IMR-90 (cell line): Measurements from ENCODE around the gene PRKAR1B. TPM values are rescaled to one million over a fixed set of nuclear protein-coding genes. Genes with fewer than 3 reads are reported as not detected.
A peak's percentile ranks its signal among the peaks of the same experiment; 100 is the strongest.

Experiments
- ATAC-seq: fragments of 200-7000 bp; cut with Tn5 transposase; 2 replicates; pipeline ENCODE4 v1.9.1; 2020; ENCODE audit warnings: low read depth, mild to moderate bottlenecking, moderate library complexity
- BruUV-seq: library from RNA; stranded (reverse); fragments of 400-500 nt; replicated peaks from 2 replicates; lab custom pipeline; 2021; lab: Mats Ljungman, UMichigan
- CTCF ChIA-PET: fragments of 300-600 bp; formaldehyde crosslinking; extraction: SDS; loops from one replicate; lab custom pipeline; 2021; ENCODE audit warnings: antibody characterized with exemption; lab: Yijun Ruan, JAX
- POLR2A ChIA-PET: fragments of 300-600 bp; sonication (Branson Sonifier 250); formaldehyde crosslinking; loops from one replicate; lab custom pipeline; 2022; ENCODE audit warnings: antibody characterized with exemption; ENCODE audit not compliant: unreplicated experiment; lab: Charles Lee
- DNase-seq: peaks from one replicate; pipeline ENCODE4 v3.0.0; 2013
- H2AFZ ChIP-seq: replicated peaks from 2 replicates; pipeline ENCODE3; 2013; ENCODE audit warnings: low read length, mild to moderate bottlenecking; ENCODE audit not compliant: poor library complexity
- H2AK5ac ChIP-seq: 2 replicates; pipeline ENCODE4 v1.6.1; 2013; ENCODE audit warnings: low read depth, low read length, inconsistent platforms
- H2AK9ac ChIP-seq: replicated peaks from 2 replicates; pipeline ENCODE3; 2013; ENCODE audit warnings: mild to moderate bottlenecking, low read depth, low read length, moderate library complexity; ENCODE audit not compliant: poor library complexity
- H2BK120ac ChIP-seq: 2 replicates; pipeline ENCODE4 v1.6.1; 2013; ENCODE audit warnings: low read depth, low read length, inconsistent platforms
- H2BK15ac ChIP-seq: 3 replicates; pipeline ENCODE4 v1.6.1; 2013; ENCODE audit warnings: low read depth, low read length, inconsistent platforms
- H2BK20ac ChIP-seq: 2 replicates; pipeline ENCODE4 v1.6.1; 2013; ENCODE audit warnings: low read depth, mild to moderate bottlenecking, inconsistent platforms, low read length, moderate library complexity
- H2BK5ac ChIP-seq: 2 replicates; pipeline ENCODE4 v1.6.1; 2013; ENCODE audit warnings: mild to moderate bottlenecking, low read depth, low read length, inconsistent platforms; ENCODE audit not compliant: poor library complexity, severe bottlenecking
- H3K14ac ChIP-seq: replicated peaks from 2 replicates; pipeline ENCODE4 v1.6.1; 2013; ENCODE audit warnings: low read depth, low read length, inconsistent platforms
- H3K18ac ChIP-seq: 2 replicates; pipeline ENCODE4 v1.6.1; 2013; ENCODE audit warnings: low read depth, low read length, control low read depth
- H3K23ac ChIP-seq: 2 replicates; pipeline ENCODE4 v1.6.1; 2013; ENCODE audit warnings: low read depth, low read length, inconsistent platforms
- H3K27ac ChIP-seq: 2 replicates; pipeline ENCODE4 v1.5.1; 2013; ENCODE audit warnings: mild to moderate bottlenecking, control low read depth, low read length; ENCODE audit not compliant: insufficient read depth
- H3K27me3 ChIP-seq: 2 replicates; pipeline ENCODE4 v1.6.1; 2013; ENCODE audit warnings: low read length; ENCODE audit not compliant: control insufficient read depth, insufficient read depth
- H3K36me3 ChIP-seq: 2 replicates; pipeline ENCODE4 v1.6.1; 2013; ENCODE audit warnings: low read length, mixed read lengths; ENCODE audit not compliant: control insufficient read depth, insufficient read depth
- H3K4ac ChIP-seq: 2 replicates; pipeline ENCODE4 v1.6.1; 2013; ENCODE audit warnings: low read depth, low read length, inconsistent platforms
- H3K4me1 ChIP-seq: 2 replicates; pipeline ENCODE4 v1.6.1; 2013; ENCODE audit warnings: low read length, mixed read lengths; ENCODE audit not compliant: control insufficient read depth, insufficient read depth
- H3K4me2 ChIP-seq: 2 replicates; pipeline ENCODE4 v1.6.1; 2013; ENCODE audit warnings: low read depth, mild to moderate bottlenecking, control low read depth, low read length, moderate library complexity
- H3K4me3 ChIP-seq: 2 replicates; pipeline ENCODE4 v1.5.1; 2013; ENCODE audit warnings: low read depth, mild to moderate bottlenecking, control low read depth, low read length, moderate library complexity; ENCODE audit not compliant: insufficient read depth
- H3K56ac ChIP-seq: 2 replicates; pipeline ENCODE4 v1.6.1; 2013; ENCODE audit warnings: low read length, inconsistent platforms; ENCODE audit not compliant: insufficient read depth; ENCODE audit errors: extremely low read depth
- H3K79me1 ChIP-seq, 2 experiments: 2 replicates each; pipeline ENCODE4 v1.6.1; 2013; ENCODE audit warnings: low read length in 2 of 2, inconsistent platforms in 1 of 2, low read depth in 1 of 2
- H3K9ac ChIP-seq: 2 replicates; pipeline ENCODE4 v1.6.1; 2013; ENCODE audit warnings: low read depth, low read length, control low read depth
- H3K9me1 ChIP-seq: 2 replicates; pipeline ENCODE4 v1.6.1; 2013; ENCODE audit warnings: low read length, inconsistent platforms; ENCODE audit not compliant: insufficient read depth
- H3K9me3 ChIP-seq: 2 replicates; pipeline ENCODE4 v1.6.1; 2013; ENCODE audit warnings: low read length; ENCODE audit not compliant: control insufficient read depth, insufficient read depth
- H4K20me1 ChIP-seq: 2 replicates; pipeline ENCODE4 v1.6.1; 2013; ENCODE audit warnings: low read length, inconsistent platforms; ENCODE audit not compliant: insufficient read depth
- H4K5ac ChIP-seq: 2 replicates; pipeline ENCODE4 v1.6.1; 2013; ENCODE audit warnings: mild to moderate bottlenecking, low read depth, low read length, control low read depth
- H4K8ac ChIP-seq, 2 experiments: 2 replicates each; pipeline ENCODE4 v1.6.1; 2013; ENCODE audit warnings: low read depth in 2 of 2, low read length in 2 of 2, control low read depth in 1 of 2, inconsistent platforms in 1 of 2
- H4K91ac ChIP-seq: 2 replicates; pipeline ENCODE4 v1.6.1; 2013; ENCODE audit warnings: low read depth, low read length, inconsistent platforms; ENCODE audit not compliant: insufficient read depth
- BHLHE40 ChIP-seq: fragments of 150-350 bp; IDR thresholded peaks from 2 replicates; pipeline ENCODE4 v1.6.1; 2016; ENCODE audit warnings: mild to moderate bottlenecking, low read depth, low read length
- CTCF ChIP-seq: conservative IDR thresholded peaks from 2 replicates; pipeline ENCODE4 v1.5.1; 2012; ENCODE audit warnings: mild to moderate bottlenecking, low read depth, low read length, improper control_type of control experiment
- ELK1 ChIP-seq: fragments of 150-350 bp; IDR thresholded peaks from 2 replicates; pipeline ENCODE4 v1.6.1; 2016; ENCODE audit warnings: low read depth, mild to moderate bottlenecking, low read length, moderate library complexity, borderline replicate concordance
- MAFK ChIP-seq: IDR thresholded peaks from 2 replicates; pipeline ENCODE4 v1.6.1; 2012; ENCODE audit warnings: low read depth, low read length, improper control_type of control experiment
- MAZ ChIP-seq: IDR thresholded peaks from 2 replicates; pipeline ENCODE4 v1.6.1; 2012; ENCODE audit warnings: low read depth, mild to moderate bottlenecking, low read length, improper control_type of control experiment, moderate library complexity, borderline replicate concordance
- NFE2L2 ChIP-seq: fragments of 150-350 bp; IDR thresholded peaks from 2 replicates; pipeline ENCODE4 v1.6.1; 2016; ENCODE audit warnings: low read depth, mild to moderate bottlenecking, low read length
- POLR2A ChIP-seq: IDR thresholded peaks from 2 replicates; pipeline ENCODE4 v1.6.1; 2012; ENCODE audit warnings: mild to moderate bottlenecking, low read depth, low read length
- RAD21 ChIP-seq: IDR thresholded peaks from 2 replicates; pipeline ENCODE4 v1.6.1; 2012; ENCODE audit warnings: low read length, improper control_type of control experiment
- RCOR1 ChIP-seq: IDR thresholded peaks from 2 replicates; pipeline ENCODE4 v1.6.1; 2012; ENCODE audit warnings: mild to moderate bottlenecking, low read length, improper control_type of control experiment; ENCODE audit not compliant: insufficient replicate concordance
- SMC3 ChIP-seq: fragments of 150-350 bp; IDR thresholded peaks from 2 replicates; pipeline ENCODE4 v1.6.1; 2016; ENCODE audit warnings: low read depth, mild to moderate bottlenecking, antibody characterized with exemption, low read length, moderate library complexity
- USF2 ChIP-seq: fragments of 150-350 bp; IDR thresholded peaks from 2 replicates; pipeline ENCODE4 v1.6.1; 2017; ENCODE audit warnings: mild to moderate bottlenecking, antibody characterized with exemption, low read length, low read depth
- WGBS, 2 experiments: methylation state at CpG; one replicate each; pipeline versions ENCODE4 v1.1.5 to v1.1.7; 2013; ENCODE audit warnings: missing lambda C conversion rate in 2 of 2; ENCODE audit not compliant: insufficient read length in 1 of 2; ENCODE audit errors: extremely low coverage in 2 of 2; 5-methylcytosine and 5-hydroxymethylcytosine counted together
- dilution Hi-C: fragments of 300-500 bp; cut with HindIII; formaldehyde crosslinking; loops from one replicate; pipeline ENCODE4 v1.14.3; 2018; ENCODE audit warnings: low sequenced_read_pairs; ENCODE audit not compliant: unreplicated experiment
- in situ Hi-C: fragments of 300-500 bp; cut with MboI; formaldehyde crosslinking; loops from 3 replicates; pipeline ENCODE4 v1.14.3; 2019; ENCODE audit warnings: low sequenced_read_pairs, inconsistent platforms, mixed read lengths
- intact Hi-C: fragments of 100-400 bp; cut with micrococcal nuclease; formaldehyde crosslinking; loops from 2 replicates; pipeline ENCODE4 v1.10.0; 2022
- polyA plus RNA-seq, 3 experiments: library from polyadenylated mRNA; depleted of rRNA; stranded (reverse); fragments of >200 nt; gene quantifications; 2 replicates each; pipeline ENCODE4 v1.2.3, GENCODE V29; 2012; ENCODE audit warnings: low replicate concordance in 1 of 3
- total RNA-seq: library from RNA; depleted of rRNA; stranded (reverse); fragments of >200 nt; gene quantifications from 2 replicates; pipeline ENCODE4 v1.2.3, GENCODE V29; 2012

Gene PRKAR1B
- total and polyA plus RNA-seq, 2 of the 4 experiments (the other 2 are of a cell fraction), result 15.2 to 20.2 TPM

- Histone ChIP-seq H3K4me2 (peak overlapping the region; percentile 50; the same call in 1 of the 2 replicates), H3K18ac (no peak overlapping the region), H3K27me3 (no peaks in the 10 kb centered on the region), H2AK9ac (peak overlapping the region; percentile 90), H2AK5ac (no peak overlapping the region), H3K27ac (peak overlapping the region; percentile 12; the same call in 1 of the 2 replicates), H3K9ac (peak overlapping the region; percentile 24; the same call in 1 of the 2 replicates), H3K9me3 (no peaks in the 10 kb centered on the region), H2BK20ac (no peak overlapping the region), H4K5ac (no peak overlapping the region), H4K20me1 (peaks cover 3% of the 10 kb centered on the region), H2BK15ac (no peak overlapping the region), H3K4me1 (peaks cover 17% of the 10 kb centered on the region), H3K4me3 (peak overlapping the region; percentile 75), H2BK120ac (no peak overlapping the region), H3K14ac (no peak overlapping the region), H3K56ac (no peak overlapping the region), H2AFZ (peak overlapping the region; percentile 96), H3K9me1 (peaks cover 2% of the 10 kb centered on the region; the same call in 1 of the 2 replicates), H3K23ac (no peak overlapping the region), H3K4ac (no peak overlapping the region; the same call in 1 of the 2 replicates), H3K36me3 (peaks cover 16% of the 10 kb centered on the region), H3K79me1 (peaks cover 20 to 56% of the 10 kb centered on the region in 2 experiments), H4K8ac (no peak overlapping the region; a peak in 1 of 4 replicates), H4K91ac (no peak overlapping the region; the same call in 1 of the 2 replicates), H2BK5ac (peak overlapping the region; percentile 2)
- WGBS, 2 experiments, result 0% methylated on average over 21 of the region's 39 CpGs; no CpG with 5 or more reads in 1 of the 2 experiments
- ATAC-seq (peak; percentile 36), DNase-seq (no peak)
- dilution Hi-C loops, result no loop called here
- CTCF ChIA-PET, result no interaction called here
- POLR2A ChIA-PET, result no interaction called here
- in situ Hi-C loops, result no loop called here
- no TSS peak for BruUV-seq
- intact Hi-C loops, result loop anchor here (5.0 kb wide), 2 partner anchors 209 to 394 kb away; partner anchors contain the start of gene PDGFA
- TF ChIP-seq CTCF (no peak), POLR2A (no peak), MAZ (no peak), SMC3 (no peak), ELK1 (no peak), NFE2L2 (no peak), BHLHE40 (no peak), MAFK (no peak), RCOR1 (no peak), USF2 (no peak), RAD21 (no peak; the same call in 1 of the 2 replicates)
These were observed 302 bp downstream of the PRKAR1B start for GRCh38 chr7:726854-727103.
